Nasal cavity respiratory epithelium epithelial cell of viscerocranial mucosa (primary cell): ENCODE data around the gene PRM2. TPM values are rescaled to one million over a fixed set of nuclear protein-coding genes. Genes with fewer than 3 reads are reported as not detected.

Experiments used
- total RNA-seq: library from RNA; depleted of rRNA; stranded (reverse); fragments of >200 nt; gene quantifications from 2 replicates; pipeline ENCODE4 v1.2.3, GENCODE V29; 2014

The PRM2 gene, protein sequence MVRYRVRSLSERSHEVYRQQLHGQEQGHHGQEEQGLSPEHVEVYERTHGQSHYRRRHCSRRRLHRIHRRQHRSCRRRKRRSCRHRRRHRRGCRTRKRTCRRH
- total RNA-seq = not detected in 2 replicates

GRCh38 chr16:11276143-11276895 is at the start of gene PRM2:
Gene PRM2, minus strand, starts transcription at chr16:11276480. Its CDS starts 110 bp downstream, at chr16:11276370.

DNA sequence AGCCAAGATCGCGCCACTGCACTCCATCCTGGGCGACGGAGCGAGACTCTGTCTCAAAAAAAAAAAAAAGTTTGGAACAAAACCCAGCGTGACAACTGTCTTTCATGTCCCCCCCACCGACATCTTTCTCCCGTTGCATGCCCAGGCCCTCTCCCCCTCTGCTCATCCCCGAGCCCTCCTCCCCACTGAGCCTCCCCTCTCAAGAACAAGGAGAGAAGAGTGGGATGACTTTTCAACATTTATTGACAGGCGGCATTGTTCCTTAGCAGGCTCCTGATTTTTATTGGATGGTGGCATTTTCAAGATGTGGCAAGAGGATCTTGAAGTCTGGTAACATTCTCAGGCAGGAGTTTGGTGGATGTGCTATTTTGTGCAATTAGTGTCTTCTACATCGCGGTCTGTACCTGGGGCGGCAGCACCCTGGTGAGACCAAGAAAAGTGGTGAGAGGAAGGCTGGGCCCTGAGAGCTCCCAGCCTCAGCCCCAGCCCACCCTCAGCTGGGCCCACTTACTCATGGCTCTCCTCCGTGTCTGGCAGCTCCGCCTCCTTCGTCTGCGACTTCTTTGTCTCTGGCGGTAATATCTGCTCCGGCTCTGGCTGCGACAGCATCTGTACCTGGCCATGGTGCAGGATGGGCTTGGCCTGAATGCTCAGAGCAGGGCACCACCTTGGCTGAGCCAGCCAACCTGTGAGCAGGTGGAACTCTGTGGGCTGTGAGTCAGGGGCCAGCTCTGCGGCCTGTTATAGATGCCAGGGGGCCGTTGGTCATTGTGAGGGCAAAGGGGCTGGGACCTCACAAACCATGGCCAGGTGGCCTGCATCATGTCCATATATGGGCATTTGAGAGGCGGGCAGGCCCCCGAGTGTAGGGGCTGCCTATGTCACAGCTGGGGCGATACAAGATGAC is 4.6 kb upstream of the PRM2 start, which contains the start of gene PRM1:
TSS of gene PRM1 (minus strand) at position 715 of the 907 bp plus-strand sequence. CDS start at position 623, 92 bp downstream.

DNA sequence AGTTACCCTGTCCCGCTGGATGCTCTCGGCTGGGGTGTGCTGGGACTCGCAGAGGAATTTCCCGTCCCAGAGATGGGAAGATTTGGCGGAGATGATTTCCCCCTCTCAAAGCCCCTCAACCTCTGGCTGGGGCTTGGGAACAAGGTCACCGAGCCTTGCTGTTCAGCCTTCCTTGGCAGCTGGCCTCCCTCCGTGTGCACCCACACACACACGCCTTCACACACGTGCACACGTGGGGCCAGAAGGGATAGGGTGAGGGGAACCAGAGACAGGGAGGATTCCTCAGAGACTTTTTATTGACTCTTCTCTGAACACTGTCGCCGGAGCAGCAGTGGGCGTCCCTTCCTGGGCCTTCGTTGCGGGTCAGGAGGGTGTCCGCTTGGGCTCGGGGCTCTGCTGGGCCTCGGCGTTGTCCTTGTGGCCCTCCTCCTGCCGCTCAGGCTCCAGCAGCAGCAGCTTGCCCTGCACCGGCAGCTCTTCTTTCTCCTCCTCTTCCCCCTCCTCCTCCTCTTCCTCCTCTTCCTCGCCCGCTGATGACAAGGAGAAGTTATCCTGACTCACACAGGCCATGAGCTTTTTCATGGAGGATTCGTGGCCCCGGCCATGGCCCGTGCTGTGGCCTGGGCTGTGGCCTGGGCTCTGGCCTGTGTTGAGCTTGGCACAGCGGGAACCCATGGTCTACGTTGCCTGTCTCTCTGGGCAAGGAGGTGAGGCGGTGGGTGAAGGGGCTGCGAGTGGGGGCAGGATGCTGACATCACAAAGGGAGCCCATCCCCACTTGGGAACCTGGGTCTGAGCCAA is 3.2 kb downstream of the PRM2 start, which contains the start of gene PRM3:
TSS of gene PRM3 (minus strand) at position 709 of the 800 bp plus-strand sequence. CDS start at position 675, 34 bp downstream.

GRCh38 chr16:11268921-11269375 is 7.3 kb downstream of the PRM2 start, which contains the start of gene TNP2:
Gene TNP2, minus strand, starts transcription at chr16:11269325. Its CDS starts 63 bp downstream, at chr16:11269262.

GRCh38 chr16:11255737-11256660 is 20.3 kb downstream of the PRM2 start, which contains the start of gene SOCS1:
Gene SOCS1, minus strand, starts transcription at chr16:11256204. Its CDS starts 726 bp downstream, at chr16:11255478.

Other genes starting within 250 kb of the PRM2 start
- 1.4 and 1.9 TPM in 2 replicates for gene SOCS1, start 20.3 kb downstream of the PRM2 start, total RNA-seq
- not detected in 2 replicates for gene TNP2, start 7.2 kb downstream of the PRM2 start, total RNA-seq
- gene PRM3, start 2.9 kb downstream of the PRM2 start, total RNA-seq = not detected in 2 replicates
- not detected in 2 replicates for gene PRM1, start 4.8 kb upstream of the PRM2 start, total RNA-seq
- gene RMI2, start 69.0 kb upstream of the PRM2 start, total RNA-seq = 2.4 and 2.5 TPM in 2 replicates